Muscle of leg (tissue), 11 donors: ENCODE results near the gene RAB3B. TPM values are rescaled to one million over a fixed set of nuclear protein-coding genes. Genes with fewer than 3 reads are reported as not detected.
"Not testable (repeated sequence)": the region's sequence is repeated elsewhere in the genome, so short reads cannot be mapped to it uniquely, and the experiment has no call there.

Experiments
- DNase-seq: peaks from one replicate; pipeline ENCODE4 v3.0.0; 2013
- H3K27ac ChIP-seq: one replicate; pipeline ENCODE4 v1.5.1; 2013; ENCODE audit warnings: mild to moderate bottlenecking, low read length, control low read depth
- H3K27me3 ChIP-seq: one replicate; pipeline ENCODE4 v1.6.1; 2013; ENCODE audit warnings: low read length; ENCODE audit not compliant: control insufficient read depth, insufficient read depth
- H3K36me3 ChIP-seq: one replicate; pipeline ENCODE4 v1.6.1; 2013; ENCODE audit warnings: low read length; ENCODE audit not compliant: control insufficient read depth, insufficient read depth
- H3K4me1 ChIP-seq: one replicate; pipeline ENCODE4 v1.6.1; 2013; ENCODE audit warnings: low read length; ENCODE audit not compliant: control insufficient read depth, insufficient read depth
- H3K4me3 ChIP-seq: one replicate; pipeline ENCODE4 v1.5.1; 2013; ENCODE audit warnings: low read length, control low read depth
- H3K9me3 ChIP-seq: replicated peaks from 2 replicates; pipeline ENCODE4 v1.6.1; 2013; ENCODE audit warnings: low read depth, low read length; ENCODE audit not compliant: control insufficient read depth
- WGBS: methylation state at CpG from one replicate; pipeline ENCODE4 v1.1.5; 2013; ENCODE audit warnings: missing lambda C conversion rate; ENCODE audit not compliant: insufficient coverage; 5-methylcytosine and 5-hydroxymethylcytosine counted together
- polyA plus RNA-seq, 8 donors: library from polyadenylated mRNA; unstranded; fragments of 120-200 nt; gene quantifications; one replicate each; pipeline versions ENCODE4 v1.2.1 to v1.2.3, GENCODE V29; 2013; ENCODE audit warnings: inconsistent platforms in 1 of 8, low replicate concordance in 1 of 8; ENCODE audit not compliant: insufficient read length in 8 of 8, insufficient read depth in 1 of 8
- total RNA-seq: library from RNA; stranded (reverse); fragments of 120-200 nt; gene quantifications from one replicate; pipeline ENCODE4 v1.2.4, GENCODE V29; 2013

RAB3B gene
- total and polyA plus RNA-seq, 9 donors: 0.18 to 0.34 (median 0.28) TPM

DNA sequence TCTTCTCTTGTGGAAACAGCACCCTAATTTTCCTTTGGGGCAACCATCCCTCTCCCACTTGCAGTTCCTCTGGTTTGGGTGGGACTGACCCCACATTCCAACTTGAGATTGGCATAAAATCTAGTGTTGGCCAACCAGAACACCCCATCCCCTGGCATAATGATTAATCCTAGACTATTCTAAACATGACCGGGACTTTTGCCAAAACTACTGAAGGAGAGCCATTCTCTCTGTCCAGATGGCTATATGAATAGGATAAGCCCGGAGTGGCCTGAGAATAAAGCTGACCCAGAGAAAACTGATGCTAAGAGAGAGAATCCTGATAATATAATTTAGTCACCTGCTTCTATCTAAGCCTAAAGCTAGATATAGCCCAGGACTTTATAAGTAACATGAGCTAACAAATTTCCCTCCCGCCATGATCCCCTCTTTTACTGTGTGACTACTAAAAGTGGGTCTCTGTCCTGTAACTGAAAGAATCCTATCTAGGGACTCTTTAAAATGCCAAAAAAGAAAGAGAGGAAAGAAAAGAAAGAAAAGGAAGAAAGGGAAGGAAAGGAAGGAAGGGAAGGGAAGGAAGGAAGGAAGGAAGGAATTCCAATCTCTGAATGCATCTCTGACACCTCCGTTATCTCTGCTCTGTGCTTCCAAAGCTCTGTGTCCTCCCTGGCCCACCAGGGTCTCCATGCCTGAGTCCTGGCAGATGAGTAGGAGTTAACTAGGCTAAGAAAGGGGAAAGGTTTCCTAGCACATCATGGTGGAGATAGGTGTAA, 84.0 kb downstream of the RAB3B start:
- DNase-seq: peak; percentile 16
- peaks cover 8% of the 10 kb centered on the region for H3K27me3 ChIP-seq
- no peaks in the 10 kb centered on the region for H3K36me3 ChIP-seq
- H3K4me3 ChIP-seq: no peak overlapping the region
- H3K27ac ChIP-seq: no peak overlapping the region
- H3K9me3 ChIP-seq: no peaks in the 10 kb centered on the region
- 60% methylated on average over 1 of the region's 4 CpGs for WGBS
- H3K4me1 ChIP-seq: peaks cover 3% of the 10 kb centered on the region

- DNase-seq: no peak
- peaks cover 7% of the 10 kb centered on the region for H3K27me3 ChIP-seq
- WGBS: 49% methylated on average over 2 of the region's 5 CpGs
- H3K27ac ChIP-seq: no peak overlapping the region
- no peaks in the 10 kb centered on the region for H3K4me1 ChIP-seq
- H3K9me3 ChIP-seq: no peaks in the 10 kb centered on the region
- no peak overlapping the region for H3K4me3 ChIP-seq
- no peaks in the 10 kb centered on the region for H3K36me3 ChIP-seq
These were observed 88.0 kb downstream of the RAB3B start for GRCh38 chr1:51902456-51902855.

- Histone ChIP-seq H3K27ac (no peak overlapping the region), H3K27me3 (peaks cover 7% of the 10 kb centered on the region), H3K9me3 (no peaks in the 10 kb centered on the region), H3K36me3 (no peaks in the 10 kb centered on the region), H3K4me1 (no peaks in the 10 kb centered on the region), H3K4me3 (no peak overlapping the region)
- no CpG with 5 or more reads among the region's 4 CpGs for WGBS
- DNase-seq: no peak
These were observed 89.3 kb downstream of the RAB3B start for GRCh38 chr1:51901151-51901550.

- DNase-seq: no peak
- WGBS: 76% methylated on average over 5 of the region's 10 CpGs
- no peak overlapping the region for H3K27ac ChIP-seq
- H3K4me3 ChIP-seq: no peak overlapping the region
- no peaks in the 10 kb centered on the region for H3K4me1 ChIP-seq
- H3K36me3 ChIP-seq: no peaks in the 10 kb centered on the region
- peaks cover 10% of the 10 kb centered on the region for H3K27me3 ChIP-seq
- H3K9me3 ChIP-seq: no peaks in the 10 kb centered on the region
These were observed 91.5 kb downstream of the RAB3B start for GRCh38 chr1:51899022-51899421.

DNA sequence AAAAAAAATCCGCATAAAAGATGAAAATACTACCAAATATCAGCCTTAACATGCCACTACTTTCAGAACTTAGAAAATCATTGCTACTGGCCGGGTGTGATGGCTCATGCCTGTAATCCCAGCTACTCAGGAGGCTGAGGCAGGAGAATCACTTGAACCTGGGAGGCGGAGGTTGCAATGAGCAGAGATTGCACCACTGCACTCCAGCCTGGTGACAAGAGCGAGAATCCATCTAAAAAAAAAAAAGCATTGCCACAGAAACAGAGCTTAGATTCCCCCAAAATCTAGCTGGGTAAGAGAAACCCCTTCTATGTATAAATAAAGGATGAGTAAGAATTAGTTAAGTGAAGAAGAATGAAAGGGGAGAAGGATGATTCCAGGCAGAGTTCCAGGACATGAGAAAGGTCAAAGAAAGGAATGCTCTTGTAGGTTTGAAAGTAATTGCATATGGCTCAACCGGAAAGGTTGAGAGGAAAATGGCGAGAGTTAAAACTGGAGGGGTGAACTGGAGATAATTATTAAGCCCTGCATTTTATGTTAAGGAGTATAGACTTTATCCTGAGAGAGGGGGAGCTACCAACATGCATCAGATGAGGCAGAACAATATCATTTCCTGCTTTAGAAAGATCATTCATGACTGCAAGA, 92.3 kb downstream of the RAB3B start:
- H3K4me3 ChIP-seq: no peak overlapping the region
- WGBS: 48% methylated on average over 3 of the region's 6 CpGs
- no peaks in the 10 kb centered on the region for H3K9me3 ChIP-seq
- H3K27ac ChIP-seq: no peak overlapping the region
- no peaks in the 10 kb centered on the region for H3K36me3 ChIP-seq
- H3K4me1 ChIP-seq: no peaks in the 10 kb centered on the region
- DNase-seq: no peak
- peaks cover 8% of the 10 kb centered on the region for H3K27me3 ChIP-seq

DNA sequence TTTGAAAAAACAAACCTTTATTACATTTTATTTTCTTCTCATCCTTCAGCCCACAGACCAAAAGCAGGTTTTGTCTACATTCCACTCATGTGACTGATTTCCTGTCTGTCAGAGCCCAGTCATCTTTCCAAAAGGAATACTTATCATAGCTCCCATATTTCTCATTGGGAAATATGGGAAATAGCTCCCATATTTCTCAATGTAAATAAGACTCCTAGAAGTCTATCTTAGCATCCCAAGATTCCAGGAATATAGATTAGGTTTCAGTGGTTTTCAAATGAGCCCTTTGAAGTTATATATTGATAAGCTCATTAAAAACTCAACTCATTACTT, 92.8 kb downstream of the RAB3B start:
- H3K4me1 ChIP-seq: no peaks in the 10 kb centered on the region
- no peak overlapping the region for H3K27ac ChIP-seq
- H3K4me3 ChIP-seq: no peak overlapping the region
- no peaks in the 10 kb centered on the region for H3K36me3 ChIP-seq
- no peaks in the 10 kb centered on the region for H3K9me3 ChIP-seq
- DNase-seq: no peak
- peaks cover 7% of the 10 kb centered on the region for H3K27me3 ChIP-seq

GRCh38 chr1:51894748-51895147, 95.8 kb downstream of the RAB3B start:
- not testable (repeated sequence) for H3K9me3 ChIP-seq, DNase-seq, H3K27me3 ChIP-seq, H3K27ac ChIP-seq, H3K4me1 ChIP-seq, H3K36me3 ChIP-seq, H3K4me3 ChIP-seq
- no CpG with 5 or more reads among the region's 2 CpGs for WGBS

DNA sequence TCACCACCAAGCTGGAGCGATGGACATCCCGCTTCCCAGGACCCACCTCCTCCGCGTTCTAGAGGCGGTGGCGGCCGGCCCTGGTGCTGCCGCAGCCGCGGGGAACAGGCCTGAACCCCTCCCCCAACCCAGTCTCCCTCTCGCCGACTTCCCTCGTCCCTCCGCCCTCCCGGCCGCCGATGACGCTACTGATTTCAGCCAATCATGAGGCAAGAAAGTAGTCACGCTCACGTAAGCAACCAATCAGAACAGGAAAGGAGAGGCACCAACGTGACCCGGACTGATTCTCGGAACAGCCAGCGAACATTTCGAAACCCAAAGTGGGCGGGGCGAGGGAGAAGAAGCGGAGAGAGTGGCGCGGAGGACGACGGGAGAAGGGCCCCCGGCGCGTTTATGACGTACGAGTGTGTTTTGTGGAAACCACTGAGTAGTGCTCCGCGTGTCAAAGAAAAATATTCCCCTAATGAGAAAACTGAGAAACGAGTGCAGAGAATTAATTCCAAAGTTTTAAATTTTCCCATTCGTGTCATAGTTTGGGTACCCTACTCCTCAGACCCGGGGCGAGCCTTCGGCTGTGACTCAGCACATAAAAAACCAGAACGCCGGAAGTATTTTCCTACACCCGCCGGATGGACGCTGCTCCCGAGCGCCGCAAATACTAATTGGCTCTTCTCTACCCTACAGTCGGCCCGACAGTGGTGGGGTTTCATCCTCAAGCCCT, 111.7 kb downstream of the RAB3B start, which contains the start of gene NRDC:
NRDC (minus strand) TSS at position 112 of the 721 bp plus-strand sequence. CDS start 112 bp downstream, outside the sequence.
- 0% methylated on average over 36 of the region's 54 CpGs for WGBS
- H3K27me3 ChIP-seq: peaks cover 4% of the 10 kb centered on the region
- no peaks in the 10 kb centered on the region for H3K9me3 ChIP-seq
- H3K36me3 ChIP-seq: peaks cover 2% of the 10 kb centered on the region
- DNase-seq: peak; percentile 100
- H3K4me1 ChIP-seq: peaks cover 11% of the 10 kb centered on the region
- peak within 1 kb of the TSS; percentile 93 for H3K4me3 ChIP-seq
- peak within 1 kb of the TSS; percentile 98 for H3K27ac ChIP-seq

DNA sequence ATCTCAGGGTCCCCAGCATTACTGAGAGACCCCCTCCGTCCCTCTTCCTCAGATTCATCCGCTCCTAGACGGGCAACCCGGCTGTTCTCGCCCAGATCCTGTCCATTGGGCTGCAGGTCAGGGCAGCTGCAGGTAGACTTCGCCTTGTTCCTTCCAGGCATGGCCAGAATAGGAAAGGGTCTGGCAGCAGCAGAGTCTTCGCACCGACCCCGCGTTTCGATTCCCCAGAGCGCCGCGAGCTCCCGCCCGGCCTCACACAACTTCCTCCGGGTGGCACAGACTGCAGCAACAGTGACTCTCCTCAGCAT, 112.2 kb downstream of the RAB3B start:
- WGBS: 0% methylated on average over 17 of the region's 17 CpGs
- Histone ChIP-seq H3K27ac (peak overlapping the region; percentile 98), H3K4me3 (peak overlapping the region; percentile 93), H3K36me3 (peaks cover 3% of the 10 kb centered on the region), H3K27me3 (peaks cover 4% of the 10 kb centered on the region), H3K4me1 (peaks cover 11% of the 10 kb centered on the region), H3K9me3 (no peaks in the 10 kb centered on the region)
- no peak for DNase-seq
